ENCODE data around the gene STK35. TPM values are rescaled to one million over a fixed set of nuclear protein-coding genes. Genes with fewer than 3 reads are reported as not detected.
"Not testable (repeated sequence)": the region's sequence is repeated elsewhere in the genome, so short reads cannot be mapped to it uniquely, and the experiment has no call there.

The STK35 gene
- total RNA-seq, 2 experiments from 2014 or later = 17.5 to 18.2 TPM

DNA sequence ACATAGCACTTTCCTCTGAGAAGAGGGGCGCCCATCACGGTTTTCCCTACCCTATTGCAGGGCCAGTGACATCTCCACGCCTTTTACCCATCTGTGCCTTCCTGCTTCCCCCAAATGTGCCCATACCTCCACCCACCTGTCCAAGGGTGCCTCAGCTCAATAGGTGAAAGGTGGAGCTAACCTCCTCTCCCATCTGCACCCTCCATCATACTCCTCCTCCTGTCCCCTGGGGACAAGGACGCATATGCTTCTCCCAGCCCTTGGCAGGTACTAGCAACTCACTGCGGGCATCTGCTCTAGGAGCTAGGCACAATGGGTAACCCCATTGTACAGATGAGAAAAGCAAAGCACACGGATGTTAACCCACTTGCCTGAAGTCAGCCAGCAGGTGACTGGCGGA lies 62.8 kb downstream of the STK35 start:
- no peaks in the 10 kb centered on the region for H3K4me1 Mint-ChIP-seq
- no peak overlapping the region for H3K4me3 Mint-ChIP-seq
- no peak overlapping the region for H3K27ac Mint-ChIP-seq

DNA sequence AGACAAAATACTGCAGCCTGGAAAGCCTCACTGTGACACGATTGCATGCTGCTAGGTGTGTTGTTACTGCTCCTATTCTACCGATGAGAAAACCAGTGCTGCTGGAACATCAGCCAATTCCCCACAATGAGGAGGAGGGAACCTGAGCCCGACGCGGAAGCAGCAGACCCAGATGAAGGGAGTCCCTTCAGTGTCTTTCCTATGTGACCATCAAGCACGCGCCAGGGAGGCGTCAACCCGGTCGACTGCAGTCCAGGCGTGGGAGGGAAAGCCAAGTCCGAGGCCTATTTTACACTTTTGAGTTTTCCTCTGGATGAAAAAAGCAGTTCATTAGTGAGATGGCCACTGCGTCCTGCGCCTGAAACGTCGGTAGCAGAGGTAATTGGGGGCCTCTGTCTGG lies 63.3 kb downstream of the STK35 start:
- CTCF ChIA-PET = no interaction called here
- DNase-seq (no peak), ATAC-seq (no peak)
- H3K27ac Mint-ChIP-seq = no peak overlapping the region
- H3K4me1 Mint-ChIP-seq = no peaks in the 10 kb centered on the region
- H3K4me3 Mint-ChIP-seq = no peak overlapping the region
- H3K27me3 Mint-ChIP-seq = peaks cover 4% of the 10 kb centered on the region
- H3K9me3 Mint-ChIP-seq (ENCODE audit: low read depth) = no peaks in the 10 kb centered on the region
- no peaks in the 10 kb centered on the region for H3K36me3 Mint-ChIP-seq

More for the DNA sequence above, 62.8 kb downstream of the STK35 start:
- DNase-seq = no peak
- H3K27me3 Mint-ChIP-seq = peaks cover 4% of the 10 kb centered on the region
- CTCF ChIA-PET = no interaction called here
- H3K36me3 Mint-ChIP-seq = no peaks in the 10 kb centered on the region
- no peak for ATAC-seq
- H3K9me3 Mint-ChIP-seq (ENCODE audit: low read depth) = no peaks in the 10 kb centered on the region

DNA sequence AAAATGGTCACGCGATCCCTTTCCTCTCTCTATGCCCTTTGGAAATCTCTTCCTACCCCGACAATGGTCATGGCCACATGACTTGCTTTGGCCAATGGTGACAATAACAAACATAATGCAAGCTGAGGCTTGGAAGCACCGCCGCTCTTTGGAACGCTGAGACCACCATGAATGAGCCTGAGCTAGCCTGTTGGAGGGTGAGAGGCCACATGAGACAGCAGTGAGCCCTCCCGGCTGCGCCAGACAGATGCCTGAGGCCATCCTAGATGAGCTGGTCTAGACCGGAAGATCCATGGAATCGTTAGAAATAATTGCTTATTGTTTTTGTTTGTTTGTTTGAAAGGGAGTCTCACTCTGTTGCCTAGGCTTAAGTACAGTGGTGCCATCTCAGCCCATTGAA lies 64.2 kb downstream of the STK35 start:
- Mint-ChIP-seq H3K4me3 (no peak overlapping the region), H3K4me1 (no peaks in the 10 kb centered on the region), H3K27me3 (no peaks in the 10 kb centered on the region), H3K9me3 (ENCODE audit: low read depth) (no peaks in the 10 kb centered on the region), H3K27ac (no peak overlapping the region), H3K36me3 (no peaks in the 10 kb centered on the region)
- CTCF ChIA-PET = no interaction called here
- DNase-seq (no peak), ATAC-seq (no peak)

DNA sequence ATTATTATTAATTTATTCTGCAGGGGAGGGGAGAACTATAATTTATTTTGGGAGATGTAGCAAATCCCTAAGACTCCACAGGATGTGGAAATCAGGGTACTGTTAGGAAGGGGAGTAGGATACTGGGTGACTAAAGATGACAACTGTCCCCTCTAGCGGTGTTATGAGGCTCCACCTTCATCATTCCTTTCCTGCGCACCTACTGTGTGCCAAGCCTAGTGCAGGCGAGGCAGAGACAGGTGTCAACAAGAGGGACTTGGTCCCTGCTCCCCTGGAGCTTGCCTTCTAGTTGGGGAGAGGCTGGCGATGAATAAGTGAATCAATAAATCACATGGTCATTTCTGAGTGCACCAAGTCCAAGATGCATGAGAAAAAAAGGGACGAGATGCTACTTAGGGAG lies 65.5 kb downstream of the STK35 start:
- Mint-ChIP-seq H3K27me3 (peaks cover 6% of the 10 kb centered on the region), H3K27ac (no peak overlapping the region), H3K4me3 (no peak overlapping the region), H3K36me3 (no peaks in the 10 kb centered on the region), H3K9me3 (ENCODE audit: low read depth) (no peaks in the 10 kb centered on the region), H3K4me1 (no peaks in the 10 kb centered on the region)
- ATAC-seq (no peak), DNase-seq (no peak)
- CTCF ChIA-PET = interaction anchor here (1.3 kb wide), 1 partner anchor 201 kb away, joined by 3 read pairs; no protein-coding TSS in a partner anchor

DNA sequence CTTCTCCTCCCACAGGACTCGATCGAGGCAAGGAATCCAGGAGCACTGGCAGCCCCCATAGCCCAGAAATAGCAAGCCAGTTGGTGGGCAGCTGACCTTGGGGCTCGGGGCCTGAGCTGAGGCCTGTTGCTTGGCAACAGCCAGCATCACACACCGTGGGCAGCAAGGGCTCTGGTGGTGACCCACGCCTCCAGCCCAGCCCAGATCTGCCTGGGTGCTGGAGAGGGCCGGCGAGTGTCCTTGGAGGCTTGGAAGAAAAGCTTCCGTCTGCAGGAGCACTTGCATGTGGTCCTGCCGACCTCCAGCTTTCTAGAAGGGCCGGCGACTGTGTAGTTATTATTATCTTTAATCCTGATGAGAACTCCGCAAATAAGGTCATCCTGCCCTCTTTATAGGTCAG lies 67.3 kb downstream of the STK35 start:
- H3K9me3 Mint-ChIP-seq (ENCODE audit: low read depth) = no peaks in the 10 kb centered on the region
- H3K4me3 Mint-ChIP-seq = no peak overlapping the region
- no peak overlapping the region for H3K27ac Mint-ChIP-seq
- H3K4me1 Mint-ChIP-seq = peaks cover 2% of the 10 kb centered on the region
- no peaks in the 10 kb centered on the region for H3K36me3 Mint-ChIP-seq
- DNase-seq (no peak), ATAC-seq (no peak)
- H3K27me3 Mint-ChIP-seq = peaks cover 9% of the 10 kb centered on the region
- CTCF ChIA-PET = no interaction called here

DNA sequence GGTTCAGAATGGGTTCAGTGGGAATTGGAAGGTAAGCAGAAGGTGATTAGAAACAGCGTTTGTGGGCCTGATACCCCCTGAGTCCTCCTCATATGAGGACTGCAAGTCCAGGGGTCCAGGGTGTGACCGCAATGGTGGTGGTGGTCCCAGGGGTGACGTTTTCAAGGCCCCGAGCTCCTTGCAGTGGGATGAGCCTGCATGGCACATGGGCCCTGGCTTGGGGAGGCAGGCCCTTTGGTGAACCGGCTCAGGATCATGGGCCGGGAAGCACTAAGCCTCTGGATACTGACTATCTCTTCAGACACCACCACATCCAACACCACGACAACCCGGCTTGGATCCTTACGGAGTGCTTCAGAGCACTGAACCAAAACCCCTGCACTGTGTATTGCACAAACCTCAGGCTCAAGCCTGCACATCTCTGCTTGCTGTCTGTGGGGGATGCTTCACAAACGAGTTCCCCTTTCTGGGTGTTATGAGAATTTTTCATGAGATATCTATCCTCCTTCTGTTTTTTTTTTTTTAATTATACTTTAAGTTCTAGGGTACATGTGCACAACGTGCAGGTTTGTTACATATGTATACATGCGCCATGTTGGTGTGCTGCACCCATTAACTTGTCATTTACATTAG lies 67.9 kb downstream of the STK35 start:
- Mint-ChIP-seq H3K4me1 (peaks cover 2% of the 10 kb centered on the region), H3K27me3 (peaks cover 9% of the 10 kb centered on the region), H3K4me3 (no peak overlapping the region), H3K9me3 (ENCODE audit: low read depth) (no peaks in the 10 kb centered on the region), H3K36me3 (no peaks in the 10 kb centered on the region), H3K27ac (no peak overlapping the region)
- ATAC-seq (no peak), DNase-seq (no peak)
- CTCF ChIA-PET = no interaction called here

DNA sequence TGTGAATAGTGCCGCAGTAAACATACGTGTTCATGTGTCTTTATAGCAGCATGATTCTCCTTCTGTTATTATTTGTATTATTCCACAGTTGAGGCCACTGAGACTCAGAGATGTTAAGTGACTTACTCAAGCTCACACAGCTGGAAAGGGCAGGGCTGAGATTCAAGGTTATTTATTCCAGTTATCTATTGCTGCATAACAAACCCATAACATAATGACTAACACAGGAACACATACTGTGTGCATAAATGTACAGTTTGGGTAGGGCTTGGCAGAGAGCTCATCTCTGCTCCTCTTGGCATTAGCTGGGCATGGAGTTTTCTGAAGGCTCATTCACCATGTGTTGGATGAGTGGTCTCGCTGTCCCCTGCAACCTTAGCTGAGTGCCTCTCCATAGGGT lies 68.8 kb downstream of the STK35 start:
- ATAC-seq (no peak), DNase-seq (no peak)
- no peak overlapping the region for H3K4me3 Mint-ChIP-seq
- CTCF ChIA-PET = interaction anchor here (0.8 to 5.9 kb wide), 4 partner anchors 31 to 368 kb away, joined by 3 to 62 read pairs (median 24); no protein-coding TSS in a partner anchor
- H3K27ac Mint-ChIP-seq = no peak overlapping the region
- no peaks in the 10 kb centered on the region for H3K9me3 Mint-ChIP-seq (ENCODE audit: low read depth)
- H3K36me3 Mint-ChIP-seq = no peaks in the 10 kb centered on the region
- H3K27me3 Mint-ChIP-seq = peaks cover 9% of the 10 kb centered on the region
- H3K4me1 Mint-ChIP-seq = peaks cover 2% of the 10 kb centered on the region

DNA sequence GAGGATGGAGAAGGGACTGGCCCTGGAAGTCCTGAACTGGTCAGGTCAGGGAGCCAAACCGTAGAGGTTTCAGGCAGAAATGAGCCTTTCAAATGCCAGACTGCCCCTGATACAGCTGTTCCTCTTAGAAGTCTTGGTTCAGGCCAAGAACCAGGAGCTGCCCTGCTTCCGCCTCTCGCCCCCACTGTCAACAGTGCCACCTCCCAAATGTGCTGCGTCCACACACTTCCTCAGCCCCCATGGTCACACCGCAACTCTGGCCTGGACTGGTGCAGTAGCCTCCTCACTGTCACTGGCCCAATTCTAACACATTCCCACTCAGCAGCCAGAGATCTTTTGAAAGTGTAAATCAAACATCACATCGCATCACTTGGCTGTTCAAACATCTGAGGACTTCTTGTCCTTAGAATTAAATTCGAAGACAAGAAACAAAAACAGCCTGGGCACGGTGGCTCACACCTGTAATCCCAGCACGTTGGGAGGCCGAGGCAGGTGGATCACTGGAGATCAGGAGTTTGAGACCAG lies 69.7 kb downstream of the STK35 start:
- CTCF ChIA-PET = interaction anchor here (0.8 to 5.9 kb wide), 6 partner anchors 12 to 369 kb away, joined by 3 to 62 read pairs (median 4); no protein-coding TSS in a partner anchor
- no peak for ATAC-seq
- H3K36me3 Mint-ChIP-seq = no peaks in the 10 kb centered on the region
- H3K4me3 Mint-ChIP-seq = no peak overlapping the region
- peaks cover 2% of the 10 kb centered on the region for H3K4me1 Mint-ChIP-seq
- no peak overlapping the region for H3K27ac Mint-ChIP-seq
- DNase-seq = no peak
- H3K9me3 Mint-ChIP-seq (ENCODE audit: low read depth) = no peaks in the 10 kb centered on the region
- peaks cover 9% of the 10 kb centered on the region for H3K27me3 Mint-ChIP-seq

DNA sequence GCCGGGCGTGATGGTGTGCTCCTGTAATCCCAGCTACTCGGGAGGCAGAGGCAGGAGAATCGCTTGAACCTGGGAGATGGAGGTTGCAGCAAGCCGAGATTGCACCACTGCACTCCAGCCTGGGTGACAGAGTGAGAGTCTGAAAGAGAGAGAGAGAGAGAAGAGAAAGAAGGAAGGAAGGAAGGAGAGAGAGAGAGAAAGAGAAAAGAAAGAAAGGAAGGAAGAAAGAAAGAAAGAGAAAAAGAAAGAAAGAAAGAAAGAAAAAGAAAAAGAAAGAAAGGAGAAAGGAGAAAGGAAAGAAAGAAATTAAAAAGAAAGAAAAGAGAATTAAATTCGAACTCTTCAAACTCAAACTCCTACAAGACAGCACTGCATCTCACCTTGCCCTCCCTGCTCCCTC lies 70.2 kb downstream of the STK35 start:
- not testable (repeated sequence) for H3K27me3 Mint-ChIP-seq; H3K4me1 Mint-ChIP-seq; H3K27ac Mint-ChIP-seq; ATAC-seq; H3K4me3 Mint-ChIP-seq; H3K9me3 Mint-ChIP-seq (ENCODE audit: low read depth); DNase-seq; H3K36me3 Mint-ChIP-seq
- CTCF ChIA-PET = interaction anchor here (0.6 to 5.9 kb wide), 27 partner anchors 10 to 395 kb away, joined by 3 to 62 read pairs (median 4); no protein-coding TSS in a partner anchor

DNA sequence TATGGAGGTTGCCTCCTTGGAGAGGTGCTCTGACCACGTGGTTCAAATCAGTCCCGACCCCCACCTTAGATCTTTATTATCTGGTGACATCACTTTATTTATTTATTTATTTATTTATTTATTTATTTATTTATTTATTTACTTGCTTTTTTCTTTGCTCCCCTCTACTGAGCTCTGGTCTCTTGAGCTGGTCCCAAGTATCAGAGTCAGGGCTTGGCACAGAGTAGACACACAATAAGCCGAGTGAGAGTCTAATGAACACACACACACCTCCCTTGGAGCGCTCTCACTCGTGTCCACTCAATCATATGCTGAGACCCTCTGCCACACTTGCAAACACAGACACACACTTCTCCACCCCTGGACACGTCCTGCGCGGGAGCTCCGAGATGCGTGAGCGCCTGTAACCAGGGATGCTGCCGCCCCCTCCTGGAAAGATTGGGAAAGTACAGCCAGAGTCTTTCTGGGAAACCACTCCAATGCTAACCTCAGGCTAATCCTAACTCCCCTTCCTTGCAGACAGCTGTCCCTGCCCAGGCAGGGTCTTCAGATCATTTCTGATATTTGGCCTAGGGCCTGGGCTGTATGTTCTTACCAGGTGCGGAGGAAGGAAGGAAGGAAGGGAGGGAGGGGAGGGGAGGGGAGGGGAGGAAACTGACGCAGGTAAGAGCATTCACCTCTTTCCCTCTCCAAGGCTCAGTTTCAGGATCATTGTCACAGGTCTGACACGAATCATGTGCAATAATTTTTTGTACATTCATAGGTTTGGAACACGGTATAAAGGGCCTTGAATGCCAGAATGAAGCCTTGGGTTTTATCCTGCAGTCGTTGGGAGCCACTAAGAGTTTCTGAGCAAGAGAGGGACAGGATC lies 70.9 kb downstream of the STK35 start:
- Mint-ChIP-seq H3K4me1 (peaks cover 2% of the 10 kb centered on the region), H3K27me3 (peaks cover 9% of the 10 kb centered on the region), H3K36me3 (no peaks in the 10 kb centered on the region), H3K4me3 (no peak overlapping the region), H3K27ac (no peak overlapping the region), H3K9me3 (ENCODE audit: low read depth) (no peaks in the 10 kb centered on the region)
- CTCF ChIA-PET = interaction anchor here (0.6 to 5.9 kb wide), 26 partner anchors 9 to 395 kb away, joined by 3 to 62 read pairs (median 4); no protein-coding TSS in a partner anchor
- ATAC-seq (peak; percentile 70), DNase-seq (peak; percentile 73)

DNA sequence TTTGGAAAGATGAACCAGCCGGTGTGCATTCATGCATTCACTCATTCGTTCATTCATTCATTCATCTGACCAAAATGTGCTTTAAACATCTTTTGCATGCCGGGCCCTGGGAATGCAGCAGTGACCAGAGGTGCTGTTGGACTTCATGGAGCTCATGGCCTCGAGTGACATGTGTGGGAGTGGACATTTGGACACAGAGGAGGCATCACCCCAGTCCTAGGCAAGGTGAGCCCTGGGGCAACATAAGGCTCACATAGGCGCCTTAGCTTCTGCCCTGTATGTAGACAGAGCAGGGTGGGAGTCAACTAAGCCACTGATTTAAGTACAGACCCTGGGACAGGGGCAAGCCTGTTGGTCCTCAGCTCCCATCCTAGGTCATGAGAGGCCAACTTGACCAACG lies 71.6 kb downstream of the STK35 start:
- no peak for ATAC-seq
- Mint-ChIP-seq H3K27me3 (peaks cover 9% of the 10 kb centered on the region), H3K9me3 (ENCODE audit: low read depth) (no peaks in the 10 kb centered on the region), H3K36me3 (no peaks in the 10 kb centered on the region), H3K4me3 (no peak overlapping the region), H3K4me1 (peaks cover 2% of the 10 kb centered on the region), H3K27ac (no peak overlapping the region)
- DNase-seq = no peak
- CTCF ChIA-PET = interaction anchor here (1.0 to 5.9 kb wide), 16 partner anchors 8 to 396 kb away, joined by 3 to 62 read pairs (median 4); no protein-coding TSS in a partner anchor

DNA sequence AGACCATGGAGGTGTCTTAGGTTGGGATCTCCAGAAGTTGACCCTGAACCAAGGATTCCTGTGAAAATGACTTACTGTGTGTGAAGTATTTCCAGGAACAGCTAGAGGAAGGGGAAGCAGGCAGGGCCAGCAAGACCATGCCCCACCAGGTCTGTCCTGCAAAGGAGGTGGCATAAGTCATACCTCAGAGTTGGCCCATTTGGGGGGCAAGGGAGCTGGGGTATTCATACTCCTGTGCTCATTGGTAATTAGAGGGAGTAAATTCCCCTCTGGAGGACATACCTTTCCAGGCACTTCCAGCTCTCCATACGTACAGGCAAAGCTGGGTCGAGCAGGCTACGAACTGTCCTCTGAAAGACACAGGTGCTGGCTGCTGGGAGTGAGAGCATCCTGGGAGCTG lies 72.4 kb downstream of the STK35 start:
- ATAC-seq (no peak), DNase-seq (no peak)
- CTCF ChIA-PET = interaction anchor here (1.1 to 5.9 kb wide), 6 partner anchors 11 to 410 kb away, joined by 3 to 62 read pairs (median 4); no protein-coding TSS in a partner anchor
- H3K9me3 Mint-ChIP-seq (ENCODE audit: low read depth) = no peaks in the 10 kb centered on the region
- no peaks in the 10 kb centered on the region for H3K36me3 Mint-ChIP-seq
- H3K27ac Mint-ChIP-seq = no peak overlapping the region
- H3K4me1 Mint-ChIP-seq = peaks cover 2% of the 10 kb centered on the region
- no peak overlapping the region for H3K4me3 Mint-ChIP-seq
- H3K27me3 Mint-ChIP-seq = peaks cover 9% of the 10 kb centered on the region

DNA sequence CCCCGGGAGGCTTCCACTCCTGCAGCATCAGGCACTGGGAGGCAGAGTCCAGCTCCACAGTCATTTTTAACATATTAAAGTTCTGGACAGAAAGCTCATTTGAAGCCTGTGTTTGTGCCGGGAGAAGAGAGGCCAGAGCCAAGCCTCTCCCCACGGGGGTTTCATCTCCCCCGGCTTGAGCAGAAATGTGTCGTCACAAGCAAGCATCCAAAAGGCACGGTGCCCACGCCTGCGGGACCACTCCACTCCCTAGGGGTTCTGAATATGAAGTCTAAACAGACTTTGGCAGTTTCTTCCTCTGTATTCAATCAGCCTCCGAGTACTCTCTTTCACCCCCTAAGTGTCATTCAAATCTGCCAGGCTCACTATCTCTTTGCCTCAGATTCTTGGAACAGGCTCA lies 75.3 kb downstream of the STK35 start:
- Mint-ChIP-seq H3K36me3 (no peaks in the 10 kb centered on the region), H3K9me3 (ENCODE audit: low read depth) (no peaks in the 10 kb centered on the region), H3K4me3 (no peak overlapping the region), H3K27ac (no peak overlapping the region), H3K27me3 (peaks cover 4% of the 10 kb centered on the region), H3K4me1 (peaks cover 2% of the 10 kb centered on the region)
- no peak for ATAC-seq
- DNase-seq = no peak
- CTCF ChIA-PET = no interaction called here
